Testis (tissue), 3 donors: Measurements from ENCODE around the gene JTB. TPM values are rescaled to one million over a fixed set of nuclear protein-coding genes. Genes with fewer than 3 reads are reported as not detected.
A peak's percentile ranks its signal among the peaks of the same experiment; 100 is the strongest.
"Not testable (repeated sequence)": the region's sequence is repeated elsewhere in the genome, so short reads cannot be mapped to it uniquely, and the experiment has no call there.

ENCODE experiments used
- DNase-seq: peaks from one replicate; pipeline ENCODE4 v3.0.0-alpha.2; 2019
- H3K27ac ChIP-seq, 2 donors: fragments of 200-600 bp; sonication (generic); one replicate each; pipeline ENCODE4 v1.5.1; 2019
- H3K27me3 ChIP-seq: fragments of 200-600 bp; sonication (generic); one replicate; pipeline ENCODE4 v1.5.1; 2019
- H3K36me3 ChIP-seq: fragments of 200-600 bp; sonication (generic); one replicate; pipeline ENCODE4 v1.5.1; 2017; ENCODE audit warnings: low read depth; ENCODE audit errors: missing control alignments
- H3K4me1 ChIP-seq: fragments of 200-600 bp; sonication (generic); one replicate; pipeline ENCODE4 v1.5.1; 2019
- H3K4me3 ChIP-seq, 2 donors: fragments of 200-600 bp; sonication (generic); one replicate each; pipeline ENCODE4 v1.5.1; 2017 to 2019
- H3K9me3 ChIP-seq: fragments of 200-600 bp; sonication (generic); one replicate; pipeline ENCODE4 v1.5.1; 2017
- CTCF ChIP-seq, 3 experiments: fragments of 450-650 bp in 2 of 3; fragments of 200-600 bp in 1 of 3; sonication (generic) in 1 of 3; IDR thresholded peaks; one replicate each; pipeline ENCODE4 v1.5.1; 2016 to 2019; ENCODE audit warnings: antibody characterized with exemption in 3 of 3, mild to moderate bottlenecking in 2 of 3, moderate library complexity in 1 of 3
- POLR2A ChIP-seq: fragments of 450-650 bp; IDR thresholded peaks from one replicate; pipeline ENCODE4 v1.6.1; 2017; ENCODE audit warnings: antibody characterized with exemption, mild to moderate bottlenecking, moderate library complexity
- WGBS, 2 donors: methylation state at CpG; one replicate each; pipeline ENCODE4 v1.1.5; 2018; 5-methylcytosine and 5-hydroxymethylcytosine counted together
- intact Hi-C: fragments of 100-400 bp; cut with DNase I; formaldehyde crosslinking; loops from one replicate; pipeline ENCODE4 v1.15.1; 2023; ENCODE audit warnings: low total_unique reads
- polyA plus RNA-seq: library from polyadenylated mRNA; stranded (reverse); fragments of 350-450 nt; fragmentation: Illumina TruSeq; extraction: RNeasy Lipid Tissue Mini Kit (QIAGEN cat#74804); gene quantifications from one replicate; pipeline ENCODE4 v1.2.3, GENCODE V29; 2014; ENCODE audit warnings: low read depth, low replicate concordance; ENCODE audit not compliant: insufficient read depth
- total RNA-seq, 2 donors: library from RNA; depleted of rRNA; stranded (reverse); fragments of >200 nt; gene quantifications; one replicate each; pipeline ENCODE4 v1.2.3, GENCODE V29; 2016

Gene JTB
- total and polyA plus RNA-seq, 3 donors from 2014 or later, result 78.6 to 212 (median 159) TPM

GRCh38 chr1:153987621-153988020, 10.1 kb upstream of the JTB start:
- Histone ChIP-seq H3K9me3 (no peaks in the 10 kb centered on the region), H3K4me1 (peaks cover 30% of the 10 kb centered on the region), H3K4me3 (no peak overlapping the region), H3K27me3 (no peaks in the 10 kb centered on the region), H3K36me3 (no peaks in the 10 kb centered on the region), H3K27ac (peak overlapping the region in 1 of 2 donors; percentile 92)
- intact Hi-C loops, result no loop called here
- WGBS, 2 donors, result 64 to 85% methylated on average over 8 of the region's 8 CpGs
- TF ChIP-seq POLR2A, result no peak
- TF ChIP-seq CTCF (IDR thresholded peaks at IDR 0.05), result no peak
- DNase-seq, result no peak

GRCh38 chr1:153985941-153986761, 8.7 kb upstream of the JTB start, which contains the start of gene RAB13:
RAB13 (minus strand) TSS chr1:153986339; CDS start chr1:153986236, 103 bp downstream.
- Histone ChIP-seq H3K9me3 (no peaks in the 10 kb centered on the region), H3K27me3 (no peaks in the 10 kb centered on the region), H3K4me1 (peaks cover 20% of the 10 kb centered on the region), H3K36me3 (no peaks in the 10 kb centered on the region), H3K4me3 (peak within 1 kb of the TSS; percentile 60 to 64), H3K27ac (peak within 1 kb of the TSS; percentile 92 to 94)
- intact Hi-C loops, result no loop called here
- DNase-seq, result peak; percentile 91
- WGBS, 2 donors, result 0 to 1% methylated on average over 21 to 31 of the region's 32 CpGs
- TF ChIP-seq POLR2A, result no peak
- no peak for TF ChIP-seq CTCF (IDR thresholded peaks at IDR 0.05)

- H3K36me3 ChIP-seq, result no peaks in the 10 kb centered on the region
- DNase-seq, result peak; percentile 54
- peak overlapping the region; percentile 92 to 94 for H3K27ac ChIP-seq
- intact Hi-C loops, result no loop called here
- H3K9me3 ChIP-seq, result no peaks in the 10 kb centered on the region
- H3K4me3 ChIP-seq, result peak overlapping the region; percentile 60 to 64
- H3K4me1 ChIP-seq, result peaks cover 20% of the 10 kb centered on the region
- H3K27me3 ChIP-seq, result no peaks in the 10 kb centered on the region
- 3 to 7% methylated on average over 7 of the region's 7 CpGs for WGBS, 2 donors
- TF ChIP-seq POLR2A, result no peak
- TF ChIP-seq CTCF (IDR thresholded peaks at IDR 0.05), result no peak
These were observed 8.0 kb upstream of the JTB start for GRCh38 chr1:153985341-153985912.

GRCh38 chr1:153984123-153984894, 6.8 kb upstream of the JTB start:
- Histone ChIP-seq H3K36me3 (no peaks in the 10 kb centered on the region), H3K27ac (peak overlapping the region in 1 of 2 donors; percentile 94), H3K27me3 (no peaks in the 10 kb centered on the region), H3K4me3 (no peak overlapping the region), H3K9me3 (no peaks in the 10 kb centered on the region), H3K4me1 (peaks cover 20% of the 10 kb centered on the region)
- DNase-seq, result no peak
- WGBS, 2 donors, result 42 to 48% methylated on average over 6 of the region's 6 CpGs
- intact Hi-C loops, result no loop called here
- no peak for TF ChIP-seq POLR2A
- TF ChIP-seq CTCF (IDR thresholded peaks at IDR 0.05), result no peak

DNA sequence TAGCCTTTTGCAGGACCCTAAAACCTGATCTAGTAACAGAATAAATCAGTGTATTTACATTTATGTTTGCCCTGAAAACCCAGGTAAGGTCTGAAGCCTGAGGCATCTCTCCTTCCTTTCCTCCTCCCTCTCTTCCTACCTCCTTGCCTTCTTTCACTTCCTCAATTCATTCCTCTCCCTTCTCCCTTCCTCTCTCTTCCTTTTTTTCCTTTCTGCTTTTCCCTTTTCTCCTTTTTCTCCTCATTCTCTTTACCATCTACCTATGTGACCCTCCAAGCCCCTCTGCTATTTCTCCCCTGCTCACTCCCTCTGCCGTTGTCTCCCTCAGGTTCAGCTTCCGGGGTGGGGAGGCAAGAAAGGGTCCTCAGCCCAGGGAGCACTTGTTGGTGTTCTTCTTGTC, 4.3 kb upstream of the JTB start:
- H3K36me3 ChIP-seq, H3K27me3 ChIP-seq, H3K9me3 ChIP-seq, intact Hi-C loops, DNase-seq, H3K27ac ChIP-seq, H3K4me3 ChIP-seq: not testable (repeated sequence)
- 85 to 90% methylated on average over 2 of the region's 2 CpGs for WGBS, 2 donors
- peaks cover 15% of the 10 kb centered on the region for H3K4me1 ChIP-seq

DNA sequence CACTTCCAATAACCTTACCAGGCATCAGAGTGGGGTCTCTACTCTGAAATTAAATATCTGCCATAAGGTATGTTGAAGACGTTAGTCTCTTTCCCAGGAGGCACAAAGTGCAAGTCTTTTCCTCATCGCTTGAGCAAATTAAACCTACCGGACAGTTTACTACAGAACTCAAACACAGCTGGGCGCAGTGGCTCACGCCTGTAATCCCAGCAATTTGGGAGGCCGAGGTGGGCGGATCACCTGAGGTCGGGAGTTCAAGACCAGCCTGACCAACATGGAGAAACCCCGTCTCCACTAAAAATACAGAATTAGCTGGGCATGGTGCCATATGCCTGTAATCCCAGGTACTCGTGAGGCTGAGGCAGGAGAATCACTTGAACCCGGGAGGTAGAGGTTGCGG, 1.6 kb upstream of the JTB start:
- intact Hi-C loops, H3K4me3 ChIP-seq, H3K36me3 ChIP-seq, H3K27ac ChIP-seq, H3K9me3 ChIP-seq, DNase-seq, H3K27me3 ChIP-seq, H3K4me1 ChIP-seq: not testable (repeated sequence)
- WGBS, 2 donors, result 92 to 94% methylated on average over 12 of the region's 12 CpGs
